Hypothalamus (tissue), 51 donors: Measurements from ENCODE around the gene NDUFV1.
"Not testable (repeated sequence)": the region's sequence is repeated elsewhere in the genome, so short reads cannot be mapped to it uniquely, and the experiment has no call there.

Source experiments
- DNase-seq, 51 donors: peaks; one replicate each; lab custom pipeline; 2025; lab: John Stamatoyannopoulos, UW

NDUFV1 gene

GRCh38 chr11:67649634-67650510, 43.1 kb downstream of the NDUFV1 start:
- no peak for DNase-seq

DNA sequence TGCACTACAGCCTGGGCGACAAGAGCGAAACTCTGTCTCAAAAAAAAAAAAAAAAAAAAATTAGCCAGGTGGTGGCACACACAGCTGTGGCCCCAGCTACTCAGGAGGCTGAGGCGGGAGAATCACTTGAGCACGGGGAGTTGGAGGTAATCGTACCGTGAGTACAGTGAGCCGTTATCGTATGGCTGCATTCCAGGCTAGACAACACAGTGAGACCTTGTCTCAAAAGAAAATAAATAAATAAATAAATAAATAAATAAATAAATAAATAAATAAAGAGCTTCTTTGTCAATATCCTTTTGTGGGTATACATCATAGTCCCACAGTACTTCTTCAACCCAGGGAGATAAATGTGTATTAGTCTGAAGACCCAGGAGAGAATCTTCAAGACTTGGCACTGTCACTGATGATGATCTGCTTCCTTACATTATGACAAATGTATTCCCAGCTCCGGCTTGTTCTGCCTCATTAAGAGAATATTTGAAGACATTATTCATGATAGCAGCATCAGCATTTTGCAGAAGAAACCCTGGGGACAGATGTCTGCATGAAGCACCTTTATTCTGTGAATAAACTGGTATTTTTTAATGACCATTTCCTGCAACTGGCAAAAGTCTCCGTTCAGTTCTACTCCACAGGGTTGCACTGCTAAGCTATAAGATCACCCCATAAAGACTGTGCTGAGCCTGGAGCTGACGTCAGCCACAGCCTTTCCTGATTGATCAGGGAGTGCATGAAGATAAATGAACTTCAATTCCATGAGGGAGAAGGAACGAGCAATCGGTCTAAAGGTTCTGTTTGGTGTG, 45.4 kb downstream of the NDUFV1 start:
- no peak for DNase-seq

- DNase-seq: no peak
Observed at GRCh38 chr11:67652965-67653845, 46.5 kb downstream of the NDUFV1 start.

- no peak for DNase-seq
Observed at GRCh38 chr11:67654225-67654624, 47.5 kb downstream of the NDUFV1 start.

DNA sequence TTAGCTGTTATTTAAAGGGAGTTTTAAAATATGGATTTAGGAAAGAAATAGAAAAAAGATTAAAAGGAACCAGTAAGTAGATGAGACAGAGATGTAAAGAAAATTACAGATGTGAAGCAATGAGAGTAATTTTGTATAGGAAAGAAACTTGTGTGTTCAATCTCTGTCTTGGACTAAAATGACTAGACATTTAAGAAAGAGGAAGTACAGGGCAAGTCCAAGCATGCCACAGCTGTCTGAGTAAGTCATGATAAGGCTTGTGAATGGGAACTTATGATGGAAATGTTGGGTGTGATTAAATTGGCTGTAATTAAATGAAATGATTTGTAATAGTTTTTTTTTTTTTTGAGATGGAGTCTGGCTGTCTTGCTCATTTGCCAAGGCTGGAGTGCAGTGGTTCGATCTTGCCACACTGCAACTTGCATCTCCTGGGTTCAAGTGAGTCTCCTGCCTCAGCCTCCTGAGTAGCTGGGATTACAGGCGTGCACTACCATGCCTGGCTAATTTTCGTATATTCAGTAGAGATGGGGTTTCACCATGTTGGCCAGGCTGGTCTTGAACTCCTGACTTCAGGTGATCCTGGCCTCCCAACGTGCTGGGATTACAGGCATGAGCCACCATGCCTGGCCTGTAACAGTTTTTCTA, 49.7 kb downstream of the NDUFV1 start:
- DNase-seq: no peak

- DNase-seq: no peak
Observed at GRCh38 chr11:67657300-67657699, 50.6 kb downstream of the NDUFV1 start.

DNA sequence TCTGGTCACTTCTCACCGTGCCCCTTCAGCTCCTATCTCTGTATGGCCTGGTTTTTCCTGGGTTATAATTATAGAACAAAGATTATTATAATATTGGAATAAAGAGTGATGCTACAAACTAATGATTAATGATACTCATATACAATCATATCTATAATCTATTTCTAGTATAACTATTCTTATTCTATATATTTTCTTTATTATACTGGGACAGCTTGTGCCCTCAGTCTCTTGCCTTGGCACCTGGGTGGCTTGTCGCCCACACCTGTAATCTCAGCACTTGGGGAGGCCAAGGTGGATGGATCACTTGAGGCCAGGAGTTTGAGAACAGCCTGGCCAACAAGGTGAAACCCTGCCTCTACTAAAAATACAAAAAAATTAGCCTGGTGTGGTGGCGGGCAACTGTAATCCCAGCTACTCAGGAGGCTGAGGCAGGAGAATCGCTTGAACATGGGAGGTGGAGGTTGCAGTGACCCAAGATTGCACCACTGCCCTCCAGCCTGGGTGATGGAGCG, 53.0 kb downstream of the NDUFV1 start:
- not testable (repeated sequence) for DNase-seq

DNA sequence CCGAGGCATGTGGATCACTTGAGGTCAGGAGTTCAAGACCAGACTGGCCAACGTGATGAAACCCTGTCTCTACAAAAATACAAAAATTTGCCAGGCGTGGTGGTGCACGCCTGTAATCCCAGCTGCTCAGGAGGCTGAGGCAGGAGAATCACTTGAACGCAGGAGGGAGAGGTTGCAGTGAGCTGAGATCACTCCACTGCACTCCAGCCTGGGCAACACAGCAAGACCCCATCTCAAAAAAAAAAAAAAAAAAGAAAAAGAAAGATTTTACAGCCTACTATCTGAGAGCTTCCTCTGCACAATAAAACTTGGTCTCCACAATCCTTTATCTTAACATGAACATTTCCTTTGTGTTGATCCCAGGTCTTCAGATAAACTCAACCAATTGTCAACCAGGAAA, 54.0 kb downstream of the NDUFV1 start:
- not testable (repeated sequence) for DNase-seq
